ENCODE data around the gene LRRC28.

Gene LRRC28

GRCh38 chr15:99402014-99402729, 150.9 kb downstream of the LRRC28 start:
- DNase-seq, result no peak

- DNase-seq, result peak; percentile 32
Observed at GRCh38 chr15:99403597-99403996, 152.3 kb downstream of the LRRC28 start.

- no peak for DNase-seq
Observed at GRCh38 chr15:99404454-99404853, 153.2 kb downstream of the LRRC28 start.

- no peak for DNase-seq
Observed at GRCh38 chr15:99406120-99406519, 154.8 kb downstream of the LRRC28 start.

GRCh38 chr15:99406716-99407487, 155.6 kb downstream of the LRRC28 start:
- DNase-seq, result no peak

GRCh38 chr15:99407716-99408115, 156.4 kb downstream of the LRRC28 start:
- no peak for DNase-seq

- peak; percentile 62 for DNase-seq
Observed at GRCh38 chr15:99408236-99409096, 157.2 kb downstream of the LRRC28 start.

GRCh38 chr15:99409097-99409473, 157.8 kb downstream of the LRRC28 start:
- DNase-seq, result peak; percentile 75

- DNase-seq, result no peak
Observed at GRCh38 chr15:99409560-99409959, 158.3 kb downstream of the LRRC28 start.

- DNase-seq, result no peak
Observed at GRCh38 chr15:99410477-99410876, 159.2 kb downstream of the LRRC28 start.

- DNase-seq, result no peak
Observed at GRCh38 chr15:99411234-99411633, 160.0 kb downstream of the LRRC28 start.

GRCh38 chr15:99412082-99412481, 160.8 kb downstream of the LRRC28 start:
- no peak for DNase-seq

- DNase-seq, result no peak
Observed at GRCh38 chr15:99412626-99413025, 161.3 kb downstream of the LRRC28 start.

- no peak for DNase-seq
Observed at GRCh38 chr15:99413955-99414754, 162.9 kb downstream of the LRRC28 start.

- DNase-seq, result no peak
Observed at GRCh38 chr15:99414755-99415731, 163.8 kb downstream of the LRRC28 start.

GRCh38 chr15:99416191-99417188, 165.2 kb downstream of the LRRC28 start:
- DNase-seq, result no peak

- peak; percentile 45 for DNase-seq
Observed at GRCh38 chr15:99421172-99421656, 169.9 kb downstream of the LRRC28 start.

- DNase-seq, result no peak
Observed at GRCh38 chr15:99421758-99422157, 170.5 kb downstream of the LRRC28 start.

GRCh38 chr15:99423186-99424130, 172.2 kb downstream of the LRRC28 start:
- no peak for DNase-seq

Data from NCI-H69 (cell line).